Embryonic facial prominence (tissue), 1 donor: ENCODE data around the gene ASCC3.

ENCODE experiments used
- DNase-seq: peaks from one replicate; pipeline ENCODE4 v3.0.0-alpha.2; 2016; ENCODE audit errors: extremely low spot score

ASCC3 gene

GRCh38 chr6:100465701-100466409 lies 415.3 kb downstream of the ASCC3 start:
- no peak for DNase-seq

GRCh38 chr6:100464903-100465700 lies 416.0 kb downstream of the ASCC3 start, which contains the start of gene SIM1:
Gene SIM1, minus strand, starts transcription at chr6:100464921. Its CDS starts 1,453 bp downstream, at chr6:100463468.
- peak; percentile 50 for DNase-seq

- DNase-seq: no peak
Observed at GRCh38 chr6:100464162-100464851, 416.8 kb downstream of the ASCC3 start.

- DNase-seq: no peak
Observed at GRCh38 chr6:100463630-100464161, 417.4 kb downstream of the ASCC3 start.

GRCh38 chr6:100462706-100463629 lies 418.2 kb downstream of the ASCC3 start:
- DNase-seq: no peak

GRCh38 chr6:100461917-100462705 lies 419.0 kb downstream of the ASCC3 start:
- DNase-seq: no peak

- no peak for DNase-seq
Observed at GRCh38 chr6:100461278-100461916, 419.7 kb downstream of the ASCC3 start.

- no peak for DNase-seq
Observed at GRCh38 chr6:100460650-100461204, 420.4 kb downstream of the ASCC3 start.

GRCh38 chr6:100459592-100460184 lies 421.4 kb downstream of the ASCC3 start:
- no peak for DNase-seq

GRCh38 chr6:100458841-100459591 lies 422.1 kb downstream of the ASCC3 start:
- no peak for DNase-seq
